ENCODE measurements around the gene UCP2. TPM values are rescaled to one million over a fixed set of nuclear protein-coding genes. Genes with fewer than 3 reads are reported as not detected.

The UCP2 gene
- total RNA-seq, 1 donor = 68.7 TPM

DNA sequence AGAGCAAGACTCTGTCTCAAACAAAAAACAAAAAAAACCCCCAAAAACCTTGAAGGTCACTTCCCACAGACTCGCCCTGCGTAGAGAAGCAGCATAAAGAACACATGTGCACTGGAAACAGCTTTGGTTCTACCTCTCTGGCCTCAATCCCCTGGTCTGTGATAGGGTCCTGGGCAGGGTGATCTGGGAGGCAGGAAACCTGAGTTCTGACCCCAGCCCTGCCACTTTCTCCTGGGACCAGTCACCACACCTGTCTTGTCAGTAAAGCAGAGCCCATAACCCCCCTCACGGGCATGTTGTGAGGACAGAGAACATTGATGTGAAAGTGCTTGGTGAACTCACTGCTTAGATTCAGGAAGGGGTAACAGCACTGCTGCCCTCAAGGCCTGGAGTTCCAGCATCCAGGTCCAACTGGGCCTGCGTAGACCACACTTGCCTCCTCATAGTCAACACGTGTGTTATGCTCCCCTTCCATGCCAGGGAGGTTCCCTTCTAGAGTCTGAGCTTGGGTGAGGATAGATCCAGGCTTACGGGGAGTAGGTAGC lies 11.4 kb downstream of the UCP2 start:
- H3K27me3 ChIP-seq (ENCODE audit: insufficient read depth, low read length) = no peaks in the 10 kb centered on the region
- H3K4me1 ChIP-seq (ENCODE audit: insufficient read depth, low read length) = peaks cover 85% of the 10 kb centered on the region
- H3K9me3 ChIP-seq (ENCODE audit: low read depth, low read length) = no peaks in the 10 kb centered on the region
- H3K4me3 ChIP-seq (ENCODE audit: low read length) = no peak overlapping the region

DNA sequence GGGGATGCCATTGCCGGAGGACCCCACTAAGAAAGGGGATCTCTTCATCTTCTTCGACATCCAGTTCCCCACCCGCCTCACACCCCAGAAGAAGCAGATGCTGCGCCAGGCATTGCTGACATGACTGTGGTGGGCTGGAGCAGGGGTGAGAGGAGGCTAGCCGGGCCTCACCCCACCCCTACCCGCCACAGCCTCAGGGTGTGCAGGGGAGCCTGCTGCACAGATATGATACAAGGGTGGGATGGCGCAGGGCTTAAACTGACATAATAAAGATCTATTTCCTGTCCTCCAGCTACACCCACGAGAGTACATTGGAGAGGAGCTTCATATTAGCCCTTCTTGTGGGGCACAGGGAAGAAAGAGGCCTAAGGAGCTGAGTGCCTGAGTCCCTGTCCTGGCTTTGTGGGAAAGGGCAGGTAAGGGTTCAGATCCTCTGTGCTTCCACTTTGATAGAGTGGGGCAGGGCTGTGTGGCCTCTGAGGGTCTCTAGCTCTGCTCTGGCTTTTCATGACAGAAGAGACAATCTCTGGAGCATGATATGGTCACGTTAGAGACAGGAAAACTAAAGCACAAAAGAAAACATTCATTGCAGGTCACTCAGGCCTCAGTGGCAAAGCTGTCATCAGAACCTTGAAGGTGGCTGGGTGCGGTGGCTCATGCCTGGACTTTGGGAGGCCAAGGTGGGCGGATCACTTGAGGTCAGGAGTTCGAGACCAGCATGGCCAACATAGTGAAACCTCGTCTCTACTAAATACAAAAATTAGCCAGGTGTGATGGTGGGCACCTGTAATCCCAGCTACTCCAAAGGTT lies 12.4 kb downstream of the UCP2 start:
- Histone ChIP-seq H3K27me3 (ENCODE audit: insufficient read depth, low read length) (no peaks in the 10 kb centered on the region), H3K4me3 (ENCODE audit: low read length) (no peak overlapping the region), H3K4me1 (ENCODE audit: insufficient read depth, low read length) (peaks cover 75% of the 10 kb centered on the region), H3K9me3 (ENCODE audit: low read depth, low read length) (no peaks in the 10 kb centered on the region)

DNA sequence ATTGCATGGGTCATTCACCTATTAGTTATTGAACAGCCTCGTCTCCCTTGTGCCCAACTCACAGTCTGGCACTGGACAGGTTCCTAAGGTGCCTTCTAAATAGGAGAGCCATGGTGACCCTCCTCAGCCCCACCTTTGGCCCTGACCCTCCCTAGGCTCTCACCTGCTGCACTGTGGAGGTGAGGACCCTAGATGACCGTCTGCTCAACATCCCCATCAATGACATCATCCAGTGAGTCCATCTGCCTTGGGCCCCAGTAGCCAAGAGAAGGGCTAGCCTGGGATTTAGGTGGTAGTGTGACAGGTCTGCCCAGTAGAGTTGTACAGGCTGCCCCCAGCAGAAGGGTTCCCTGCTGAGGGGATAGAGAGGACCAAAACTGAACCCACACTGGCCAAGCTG lies 13.6 kb downstream of the UCP2 start:
- Histone ChIP-seq H3K9me3 (ENCODE audit: low read depth, low read length) (no peaks in the 10 kb centered on the region), H3K27me3 (ENCODE audit: insufficient read depth, low read length) (no peaks in the 10 kb centered on the region), H3K4me1 (ENCODE audit: insufficient read depth, low read length) (peaks cover 75% of the 10 kb centered on the region), H3K4me3 (ENCODE audit: low read length) (no peak overlapping the region)

DNA sequence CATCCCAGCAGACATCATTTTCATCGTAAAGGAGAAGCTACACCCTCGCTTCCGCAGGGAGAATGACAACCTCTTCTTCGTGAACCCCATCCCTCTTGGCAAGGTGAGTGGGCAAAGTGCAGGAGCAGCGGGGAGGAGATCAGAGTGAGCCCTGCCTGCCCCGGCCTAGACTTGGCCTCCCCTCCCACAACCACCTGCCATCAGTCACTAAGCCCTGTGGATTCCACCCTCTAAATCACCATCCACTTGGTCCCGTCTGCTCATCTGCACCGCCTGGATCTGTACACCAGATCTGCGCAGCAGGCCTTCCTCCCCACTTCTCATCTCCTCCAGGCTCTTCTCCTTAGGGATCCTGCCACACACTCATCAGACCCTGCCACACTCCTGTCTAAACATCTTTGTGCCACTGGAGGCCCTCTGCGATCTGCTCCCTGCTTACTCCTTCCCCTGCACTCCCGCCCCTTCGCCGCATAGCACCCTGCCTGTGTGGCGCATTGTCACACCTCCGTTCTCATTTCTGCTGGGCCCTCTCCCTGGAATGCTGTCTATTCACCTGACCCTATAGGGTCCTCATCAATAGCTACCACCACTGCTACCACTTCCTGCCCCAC lies 14.2 kb downstream of the UCP2 start:
- H3K9me3 ChIP-seq (ENCODE audit: low read depth, low read length) = no peaks in the 10 kb centered on the region
- peaks cover 69% of the 10 kb centered on the region for H3K4me1 ChIP-seq (ENCODE audit: insufficient read depth, low read length)
- H3K27me3 ChIP-seq (ENCODE audit: insufficient read depth, low read length) = no peaks in the 10 kb centered on the region
- no peak overlapping the region for H3K4me3 ChIP-seq (ENCODE audit: low read length)

DNA sequence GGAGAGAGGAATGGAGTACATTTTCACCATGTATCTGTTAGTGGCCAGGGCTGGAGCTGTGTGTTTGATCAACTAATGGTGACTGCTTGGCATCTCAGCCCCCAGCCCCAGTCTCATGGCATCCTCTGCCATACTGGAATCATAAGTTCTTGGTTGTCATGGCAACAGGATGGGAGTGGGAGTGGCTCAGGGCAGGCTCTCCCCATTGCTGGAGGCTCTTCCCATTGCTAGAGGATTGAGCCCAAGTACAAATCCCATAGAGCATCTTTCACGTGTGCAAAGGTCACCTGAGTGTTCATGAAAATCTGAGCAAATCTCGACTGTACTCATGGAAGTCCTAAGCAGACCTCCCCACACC lies 16.9 kb downstream of the UCP2 start:
- H3K4me1 ChIP-seq (ENCODE audit: insufficient read depth, low read length) = peaks cover 45% of the 10 kb centered on the region
- no peaks in the 10 kb centered on the region for H3K9me3 ChIP-seq (ENCODE audit: low read depth, low read length)
- no peak overlapping the region for H3K4me3 ChIP-seq (ENCODE audit: low read length)
- H3K27me3 ChIP-seq (ENCODE audit: insufficient read depth, low read length) = no peaks in the 10 kb centered on the region

DNA sequence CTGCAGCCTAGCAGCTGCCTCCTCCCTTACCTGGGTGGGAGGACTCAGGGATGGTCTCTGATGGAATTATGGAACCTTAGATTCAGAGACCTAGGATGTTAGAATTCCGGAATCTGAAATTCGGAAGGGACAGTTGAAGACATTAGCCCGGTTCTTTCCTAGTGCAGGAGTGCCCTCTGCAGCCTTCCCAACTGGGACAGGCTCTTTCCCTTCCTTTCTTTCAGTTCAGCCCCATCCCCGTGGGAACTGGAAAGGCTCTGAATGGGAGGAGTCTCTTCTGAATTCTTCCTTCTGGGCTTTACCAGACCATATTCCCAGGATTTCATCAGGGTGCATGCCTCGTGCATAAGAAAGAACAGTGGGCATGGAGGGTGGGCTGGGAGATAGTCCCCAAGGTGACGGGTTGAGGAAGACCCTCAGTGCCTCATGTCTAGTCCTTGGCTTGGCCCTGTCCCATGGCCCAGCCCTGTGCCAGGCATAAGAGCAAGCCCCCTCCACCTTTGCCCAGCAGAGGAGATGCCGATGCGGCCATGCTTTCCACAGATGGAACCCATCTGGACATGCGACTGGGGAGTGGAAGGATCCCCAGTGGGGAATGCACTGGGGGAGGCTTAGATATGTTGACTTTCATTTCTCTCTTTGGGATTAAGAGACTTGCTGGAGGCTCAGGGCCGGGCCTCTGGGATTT lies 17.4 kb downstream of the UCP2 start:
- H3K4me3 ChIP-seq (ENCODE audit: low read length) = no peak overlapping the region
- no peaks in the 10 kb centered on the region for H3K9me3 ChIP-seq (ENCODE audit: low read depth, low read length)
- no peaks in the 10 kb centered on the region for H3K27me3 ChIP-seq (ENCODE audit: insufficient read depth, low read length)
- H3K4me1 ChIP-seq (ENCODE audit: insufficient read depth, low read length) = peaks cover 40% of the 10 kb centered on the region

DNA sequence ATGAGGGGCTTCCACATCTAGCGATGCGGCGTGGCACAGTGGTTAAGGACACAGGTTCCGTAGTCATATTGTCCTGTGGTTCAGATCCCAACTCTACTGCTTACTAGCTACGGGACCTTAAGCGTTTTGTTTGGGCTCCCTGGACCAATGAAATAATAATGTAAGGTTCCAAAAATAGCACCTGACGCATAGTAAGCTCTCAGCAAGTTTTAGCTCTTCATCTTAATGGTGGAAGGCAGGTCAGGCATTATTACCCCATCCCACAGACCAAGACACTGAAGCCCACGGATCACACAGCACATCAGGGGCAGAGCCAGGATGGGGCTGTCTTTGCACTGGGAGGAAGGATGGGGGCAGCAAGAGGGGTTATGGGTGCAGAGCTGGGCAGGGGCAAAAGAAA lies 18.8 kb downstream of the UCP2 start:
- no peak overlapping the region for H3K4me3 ChIP-seq (ENCODE audit: low read length)
- peaks cover 26% of the 10 kb centered on the region for H3K4me1 ChIP-seq (ENCODE audit: insufficient read depth, low read length)
- H3K27me3 ChIP-seq (ENCODE audit: insufficient read depth, low read length) = no peaks in the 10 kb centered on the region
- H3K9me3 ChIP-seq (ENCODE audit: low read depth, low read length) = no peaks in the 10 kb centered on the region

DNA sequence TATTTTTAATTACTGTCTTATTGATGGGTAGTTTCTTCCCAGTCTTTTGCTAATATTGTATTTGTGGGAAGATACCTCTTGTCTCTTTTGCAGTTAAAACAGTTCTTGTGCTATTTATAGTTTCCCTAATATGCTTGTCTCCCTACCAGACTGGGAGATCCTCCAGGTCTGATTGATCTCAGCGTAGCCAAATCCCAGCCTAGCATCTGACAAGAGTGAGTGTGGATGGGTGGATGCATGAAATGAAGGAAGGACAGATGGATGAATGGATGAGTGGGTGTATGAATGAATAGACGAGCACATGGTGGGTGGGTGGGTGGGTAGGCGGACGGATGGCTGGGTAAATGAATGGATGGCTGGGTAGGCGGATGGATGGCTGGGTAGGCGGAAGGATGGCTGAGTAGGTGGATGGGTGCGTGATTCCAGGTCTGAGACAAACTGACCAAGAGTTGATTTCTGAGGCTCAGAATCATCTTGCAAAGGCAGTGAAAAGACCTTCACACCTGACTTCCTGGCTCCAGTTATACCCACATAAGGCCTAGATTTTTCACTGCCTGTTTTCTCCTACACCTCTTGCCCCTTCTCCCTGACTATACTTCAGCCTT lies 20.4 kb downstream of the UCP2 start:
- Histone ChIP-seq H3K4me1 (ENCODE audit: insufficient read depth, low read length) (peaks cover 12% of the 10 kb centered on the region), H3K9me3 (ENCODE audit: low read depth, low read length) (no peaks in the 10 kb centered on the region), H3K4me3 (ENCODE audit: low read length) (no peak overlapping the region)

DNA sequence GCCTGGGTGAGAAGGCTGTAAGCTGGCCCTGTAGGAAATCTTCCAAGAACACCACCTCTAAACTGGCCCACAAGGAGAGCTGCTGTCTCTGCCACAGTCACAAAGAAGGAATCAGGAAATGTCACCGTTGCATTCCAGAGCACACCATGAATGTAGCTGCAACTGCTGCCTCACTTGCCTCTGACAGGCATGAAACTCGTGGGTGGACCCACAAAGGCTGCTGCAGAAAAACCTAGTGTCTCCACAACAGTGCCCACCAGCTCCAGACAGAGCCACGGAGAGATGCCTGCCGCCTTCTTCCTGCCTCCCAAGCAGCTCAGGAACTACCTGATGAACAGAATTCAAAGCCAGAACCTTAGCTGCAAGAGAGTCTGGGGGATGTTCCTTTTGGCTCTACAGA lies 21.3 kb downstream of the UCP2 start:
- no peaks in the 10 kb centered on the region for H3K27me3 ChIP-seq (ENCODE audit: insufficient read depth, low read length)
- H3K4me3 ChIP-seq (ENCODE audit: low read length) = no peak overlapping the region
- H3K9me3 ChIP-seq (ENCODE audit: low read depth, low read length) = no peaks in the 10 kb centered on the region
- peaks cover 12% of the 10 kb centered on the region for H3K4me1 ChIP-seq (ENCODE audit: insufficient read depth, low read length)

More for the DNA sequence above, 20.4 kb downstream of the UCP2 start:
- H3K27me3 ChIP-seq (ENCODE audit: insufficient read depth, low read length) = no peaks in the 10 kb centered on the region

DNA sequence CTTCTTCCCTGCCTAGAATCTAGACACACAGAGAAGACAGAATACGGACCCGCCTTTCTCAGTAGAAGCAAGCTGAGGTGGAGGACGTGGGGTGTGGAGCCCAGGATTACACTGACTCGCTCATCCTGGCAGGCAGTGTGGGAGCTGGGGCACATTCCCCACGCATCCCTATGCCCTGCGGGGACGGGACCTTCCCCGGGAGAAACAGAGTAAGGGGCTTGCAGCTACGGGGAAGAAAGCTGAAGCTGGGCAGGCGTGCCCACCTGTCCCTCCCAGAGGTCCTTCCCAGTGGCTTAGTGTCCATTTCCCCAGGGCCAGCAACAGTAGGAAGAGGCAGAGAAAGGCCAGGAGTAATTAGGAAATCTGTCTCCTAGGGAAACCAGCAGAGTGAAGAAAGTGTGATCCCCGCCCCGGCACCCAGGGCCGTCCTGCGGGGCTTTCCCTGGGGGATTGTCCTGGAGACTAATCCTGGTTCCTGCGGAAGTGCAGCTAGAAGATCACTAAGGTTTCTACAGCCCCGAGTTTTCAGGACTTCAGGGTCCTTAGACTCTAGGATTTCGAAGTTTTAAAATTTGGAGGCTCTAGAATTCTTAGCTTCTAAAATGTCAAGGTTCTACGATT lies 24.0 kb downstream of the UCP2 start:
- Histone ChIP-seq H3K4me3 (ENCODE audit: low read length) (no peak overlapping the region), H3K9me3 (ENCODE audit: low read depth, low read length) (no peaks in the 10 kb centered on the region), H3K27me3 (ENCODE audit: insufficient read depth, low read length) (no peaks in the 10 kb centered on the region), H3K4me1 (ENCODE audit: insufficient read depth, low read length) (no peaks in the 10 kb centered on the region)

DNA sequence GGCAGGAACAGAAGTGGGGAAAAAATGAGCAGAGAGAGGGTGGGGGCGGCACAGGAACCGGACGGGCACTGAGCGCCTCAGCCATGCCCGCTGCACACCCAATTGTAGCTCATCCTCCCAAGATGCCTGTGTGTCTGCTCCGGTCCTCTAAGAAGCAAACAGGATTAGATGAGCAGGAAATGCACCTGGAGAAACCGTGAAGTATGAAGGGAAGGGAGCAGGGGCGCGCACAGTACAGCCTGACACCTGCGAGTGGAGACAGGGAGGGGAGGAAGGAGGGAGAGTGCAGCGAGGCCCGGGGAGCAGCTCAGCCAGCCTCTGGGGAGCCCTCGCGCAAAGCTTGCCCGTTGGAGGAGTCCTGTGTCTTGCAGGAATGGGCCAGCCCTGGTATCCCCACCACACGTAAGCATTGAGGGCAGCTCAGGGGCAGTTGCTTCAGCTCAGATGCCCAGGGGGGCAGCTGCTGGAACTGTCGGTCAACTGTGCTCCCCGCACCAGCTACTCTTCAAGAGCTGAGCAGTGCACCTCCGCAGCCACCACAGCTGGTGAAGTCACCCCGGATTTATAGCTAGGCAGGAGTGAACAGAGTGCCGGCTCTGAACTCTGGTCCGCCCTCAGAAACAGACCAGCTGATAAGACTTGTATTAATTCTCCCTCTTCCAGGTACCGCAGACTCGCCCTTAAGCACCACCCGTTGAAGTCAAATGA lies 24.8 kb downstream of the UCP2 start:
- Histone ChIP-seq H3K4me1 (ENCODE audit: insufficient read depth, low read length) (no peaks in the 10 kb centered on the region), H3K9me3 (ENCODE audit: low read depth, low read length) (no peaks in the 10 kb centered on the region), H3K4me3 (ENCODE audit: low read length) (no peak overlapping the region), H3K27me3 (ENCODE audit: insufficient read depth, low read length) (no peaks in the 10 kb centered on the region)

DNA sequence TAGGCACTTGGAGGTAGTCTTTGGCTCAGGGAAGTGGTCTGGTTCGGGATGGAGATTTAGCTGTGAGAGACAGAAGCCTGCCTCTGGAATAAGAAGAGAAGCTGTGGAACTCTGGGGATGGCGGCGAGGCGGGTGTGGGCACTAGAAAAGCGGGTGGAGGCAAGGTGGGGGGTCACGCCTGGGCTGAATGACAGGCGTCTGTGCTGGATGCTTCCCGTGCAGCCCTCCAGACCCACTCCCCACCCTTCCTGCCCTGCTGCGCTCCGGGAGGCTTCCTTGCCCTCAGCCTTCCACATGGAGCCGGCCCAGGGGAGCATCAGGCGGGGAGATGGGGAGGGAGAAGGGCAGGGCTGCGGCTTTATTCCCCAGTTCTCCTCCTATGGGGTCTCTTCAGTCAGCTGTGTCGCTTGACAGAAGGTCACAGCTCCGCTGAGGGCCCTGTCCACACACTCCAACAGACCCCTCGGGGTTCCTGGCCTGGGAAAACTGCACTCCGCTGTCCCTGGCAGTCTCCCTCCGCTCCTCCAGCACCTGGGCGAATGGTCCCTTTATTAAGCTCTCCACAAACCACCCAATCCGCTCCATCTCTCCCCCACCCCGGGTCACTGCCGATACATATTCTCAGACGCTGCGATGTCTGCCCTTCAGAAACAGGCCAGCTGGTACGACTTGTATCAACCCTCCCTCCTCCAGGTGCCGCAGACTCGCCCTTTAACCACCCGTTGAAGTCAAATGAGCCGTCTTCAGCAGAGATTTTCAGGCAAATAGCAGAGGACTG lies 25.6 kb downstream of the UCP2 start:
- Histone ChIP-seq H3K27me3 (ENCODE audit: insufficient read depth, low read length) (no peaks in the 10 kb centered on the region), H3K4me3 (ENCODE audit: low read length) (no peak overlapping the region)

DNA sequence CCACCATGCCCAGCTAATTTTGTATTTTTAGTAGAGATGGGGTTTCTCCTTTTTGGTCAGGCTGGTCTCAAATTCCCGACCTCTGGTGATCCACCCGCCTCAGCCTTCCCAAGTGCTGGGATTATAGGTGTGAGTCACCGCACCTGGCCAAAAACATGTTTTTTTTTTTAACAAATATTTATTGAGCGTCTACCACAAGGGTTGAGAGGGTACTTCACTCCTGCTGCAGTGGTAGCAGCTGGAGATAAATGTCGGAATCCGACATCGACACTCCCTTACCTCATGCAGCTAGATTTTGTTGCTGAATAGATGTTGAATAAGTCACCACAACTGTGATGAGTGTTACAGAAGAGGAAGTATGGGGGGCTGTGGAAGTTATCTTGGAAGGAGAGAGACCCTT lies 30.8 kb downstream of the UCP2 start:
- Histone ChIP-seq H3K4me1 (ENCODE audit: insufficient read depth, low read length) (no peaks in the 10 kb centered on the region), H3K4me3 (ENCODE audit: low read length) (no peak overlapping the region), H3K9me3 (ENCODE audit: low read depth, low read length) (no peaks in the 10 kb centered on the region), H3K27me3 (ENCODE audit: insufficient read depth, low read length) (no peaks in the 10 kb centered on the region)

More for the DNA sequence above, 25.6 kb downstream of the UCP2 start:
- Histone ChIP-seq H3K9me3 (ENCODE audit: low read depth, low read length) (no peaks in the 10 kb centered on the region), H3K4me1 (ENCODE audit: insufficient read depth, low read length) (no peaks in the 10 kb centered on the region)
